GM18520 (cell line): Measurements from ENCODE around the gene HTR3C.
"Not testable (repeated sequence)": the region's sequence is repeated elsewhere in the genome, so short reads cannot be mapped to it uniquely, and the experiment has no call there.

Experiments used
- ATAC-seq: cut with Tn5 transposase; IDR thresholded peaks from one replicate; pipeline ENCODE4 v1.9.1; 2021; ENCODE audit not compliant: unreplicated experiment

Gene HTR3C

GRCh38 chr3:184052767-184053166, at the start of gene HTR3C:
Gene HTR3C, plus strand, starts transcription at chr3:184053047. Its CDS starts 34 bp downstream, at chr3:184053081.
- no peak for ATAC-seq

- no peak for ATAC-seq
These were observed 49.5 kb upstream of the HTR3C start for GRCh38 chr3:184003187-184003967.

- no peak for ATAC-seq
These were observed 48.4 kb upstream of the HTR3C start for GRCh38 chr3:184004476-184004875.

GRCh38 chr3:184005941-184006507, 46.8 kb upstream of the HTR3C start:
- ATAC-seq: peak; percentile 61

- ATAC-seq: not testable (repeated sequence)
These were observed 45.6 kb upstream of the HTR3C start for GRCh38 chr3:184007143-184007813.

GRCh38 chr3:184008161-184008560, 44.7 kb upstream of the HTR3C start:
- no peak for ATAC-seq

GRCh38 chr3:184011230-184011876, 41.5 kb upstream of the HTR3C start:
- ATAC-seq: no peak

GRCh38 chr3:184011937-184012889, 40.6 kb upstream of the HTR3C start:
- no peak for ATAC-seq

- ATAC-seq: no peak
These were observed 37.3 kb upstream of the HTR3C start for GRCh38 chr3:184015381-184016019.

GRCh38 chr3:184016169-184016570, 36.7 kb upstream of the HTR3C start:
- no peak for ATAC-seq

GRCh38 chr3:184016811-184017671, 35.8 kb upstream of the HTR3C start:
- peak; percentile 30 for ATAC-seq

- peak; percentile 93 for ATAC-seq
These were observed 35.0 kb upstream of the HTR3C start, which contains the start of gene ABCC5 for GRCh38 chr3:184017672-184018423. Gene ABCC5, minus strand, starts transcription at chr3:184017884. Its CDS starts 3,492 bp downstream, at chr3:184014392.

GRCh38 chr3:184018424-184018973, 34.3 kb upstream of the HTR3C start:
- no peak for ATAC-seq

- ATAC-seq: no peak
These were observed 30.5 kb upstream of the HTR3C start for GRCh38 chr3:184022323-184022722.

- not testable (repeated sequence) for ATAC-seq
These were observed 27.6 kb upstream of the HTR3C start for GRCh38 chr3:184025256-184025655.

- not testable (repeated sequence) for ATAC-seq
These were observed 24.5 kb upstream of the HTR3C start for GRCh38 chr3:184028275-184028890.

- ATAC-seq: no peak
These were observed 23.4 kb upstream of the HTR3C start for GRCh38 chr3:184029443-184029842.
